SK-N-SH (cell line): Measurements from ENCODE around the gene IGSF3. TPM values are rescaled to one million over a fixed set of nuclear protein-coding genes. Genes with fewer than 3 reads are reported as not detected.

ENCODE experiments used
- CTCF ChIA-PET: fragments of 300-600, 350-600 bp; formaldehyde crosslinking; extraction: SDS; loops from one replicate; lab custom pipeline; 2021; lab: Yijun Ruan, JAX
- POLR2A ChIA-PET: fragments of 350-600 bp; sonication (Branson Sonifier 250); formaldehyde crosslinking; extraction: SDS; loops from one replicate; lab custom pipeline; 2020; ENCODE audit warnings: antibody characterized with exemption, inconsistent platforms; lab: Yijun Ruan, JAX
- DNase-seq: peaks from one replicate; pipeline ENCODE4 v3.0.0; 2012
- H2AFZ ChIP-seq: fragments of 200-600 bp; sonication (generic); 2 replicates; pipeline ENCODE4 v1.8.1; 2016; ENCODE audit warnings: antibody characterized with exemption, mild to moderate bottlenecking, low read depth
- H3F3A ChIP-seq: fragments of 200-600 bp; sonication (generic); replicated peaks from 2 replicates; pipeline ENCODE3; 2016; ENCODE audit warnings: antibody characterized with exemption, mild to moderate bottlenecking; ENCODE audit not compliant: insufficient read depth
- H3K27ac ChIP-seq, 2 experiments: fragments of 200-500 bp in 1 of 2; fragments of 200-600 bp in 1 of 2; sonication (Bioruptor generic) in 1 of 2; sonication (generic), shearing (Covaris generic) in 1 of 2; 2 replicates each; pipeline versions ENCODE4 v1.5.1 to v1.6.1; 2014 to 2016; ENCODE audit warnings: low read depth in 2 of 2, inconsistent platforms in 1 of 2, low read length in 1 of 2, mild to moderate bottlenecking in 1 of 2, mixed read lengths in 1 of 2
- H3K27me3 ChIP-seq: fragments of 200-600 bp; sonication (generic), shearing (Covaris generic); 2 replicates; pipeline ENCODE4 v1.6.1; 2016; ENCODE audit warnings: mixed run types; ENCODE audit not compliant: insufficient read depth
- H3K36me3 ChIP-seq, 2 experiments: fragments of 200-500 bp in 1 of 2; fragments of 200-600 bp in 1 of 2; sonication (Bioruptor generic) in 1 of 2; sonication (generic) in 1 of 2; replicated peaks in 1 of 2; 2 replicates each; pipeline versions ENCODE3 to v1.5.1; 2014 to 2016; ENCODE audit warnings: low read length in 1 of 2, mild to moderate bottlenecking in 1 of 2; ENCODE audit not compliant: insufficient read depth in 2 of 2, control insufficient read depth in 1 of 2
- H3K4me1 ChIP-seq, 2 experiments: fragments of 200-500 bp in 1 of 2; fragments of 200-600 bp in 1 of 2; sonication (Bioruptor generic) in 1 of 2; sonication (generic), shearing (Covaris generic) in 1 of 2; 2 replicates each; pipeline versions ENCODE4 v1.5.1 to v1.6.1; 2014 to 2016; ENCODE audit warnings: low read depth in 1 of 2, low read length in 1 of 2, mixed run types in 1 of 2; ENCODE audit not compliant: insufficient read depth in 2 of 2, control insufficient read depth in 1 of 2
- H3K4me2 ChIP-seq: fragments of 200-600 bp; sonication (generic), shearing (Covaris generic); 2 replicates; pipeline ENCODE4 v1.6.1; 2017; ENCODE audit warnings: mixed run types
- H3K4me3 ChIP-seq, 2 experiments: fragments of 200-500 bp in 1 of 2; fragments of 200-600 bp in 1 of 2; sonication (Bioruptor generic) in 1 of 2; sonication (generic), shearing (Covaris generic) in 1 of 2; 2 replicates each; pipeline versions ENCODE4 v1.5.1 to v1.8.1; 2014 to 2016; ENCODE audit warnings: low read depth in 2 of 2, inconsistent platforms in 1 of 2, low read length in 1 of 2, mild to moderate bottlenecking in 1 of 2, mixed read lengths in 1 of 2, moderate library complexity in 1 of 2
- H3K79me2 ChIP-seq: fragments of 200-600 bp; sonication (generic); 2 replicates; pipeline ENCODE4 v1.8.1; 2017; ENCODE audit warnings: mild to moderate bottlenecking; ENCODE audit not compliant: insufficient read depth
- H3K9ac ChIP-seq: fragments of 200-600 bp; sonication (generic); 2 replicates; pipeline ENCODE4 v1.6.1; 2017; ENCODE audit warnings: mixed run types
- H3K9me2 ChIP-seq: fragments of 200-600 bp; sonication (generic); 2 replicates; pipeline ENCODE4 v1.6.1; 2017; ENCODE audit warnings: mixed run types
- H3K9me3 ChIP-seq: fragments of 200-600 bp; sonication (generic); 2 replicates; pipeline ENCODE4 v1.6.1; 2017; ENCODE audit warnings: mixed run types, mild to moderate bottlenecking, moderate library complexity
- H4K20me1 ChIP-seq: fragments of 200-600 bp; sonication (generic); 2 replicates; pipeline ENCODE4 v1.6.1; 2017; ENCODE audit warnings: mild to moderate bottlenecking, mixed run types; ENCODE audit not compliant: insufficient read depth
- EZH2phosphoT487 ChIP-seq: fragments of 200-600 bp; sonication (generic); IDR thresholded peaks from 2 replicates; pipeline ENCODE4 v1.6.1; 2017; ENCODE audit warnings: low read depth, mixed run types, mild to moderate bottlenecking, antibody characterized with exemption, moderate library complexity, borderline replicate concordance
- FOSL2 ChIP-seq: IDR thresholded peaks from 2 replicates; pipeline ENCODE4 v1.4.0; 2012; ENCODE audit warnings: low read depth, mild to moderate bottlenecking, moderate library complexity, borderline replicate concordance
- FOXJ3 ChIP-seq: sonication (generic); formaldehyde crosslinking; IDR thresholded peaks from 2 replicates; pipeline ENCODE4 v1.5.1; 2020; ENCODE audit warnings: mild to moderate bottlenecking, missing genetic modification reagents
- GATA2 ChIP-seq: sonication (generic); formaldehyde crosslinking; IDR thresholded peaks from 2 replicates; pipeline ENCODE4 v1.5.0; 2020; ENCODE audit warnings: mild to moderate bottlenecking, missing genetic modification reagents
- IRF3 ChIP-seq: fragments of 150-350 bp; IDR thresholded peaks from 2 replicates; pipeline ENCODE4 v1.6.1; 2016; ENCODE audit warnings: mild to moderate bottlenecking, low read depth, low read length
- JUND ChIP-seq: IDR thresholded peaks from 2 replicates; pipeline ENCODE4 v1.4.0; 2012
- MXI1 ChIP-seq: IDR thresholded peaks from 2 replicates; pipeline ENCODE4 v1.6.1; 2012; ENCODE audit warnings: mild to moderate bottlenecking, low read depth, low read length, improper control_type of control experiment
- RAD21 ChIP-seq: IDR thresholded peaks from 2 replicates; pipeline ENCODE4 v1.6.1; 2012; ENCODE audit warnings: mild to moderate bottlenecking, low read length
- RXRA ChIP-seq: IDR thresholded peaks from 2 replicates; pipeline ENCODE4 v1.4.0; 2012; ENCODE audit warnings: low read depth, mild to moderate bottlenecking, borderline replicate concordance
- TCF12 ChIP-seq: IDR thresholded peaks from 2 replicates; pipeline ENCODE4 v1.4.0; 2012
- ZBTB33 ChIP-seq: IDR thresholded peaks from 2 replicates; pipeline ENCODE4 v1.4.0; 2012; ENCODE audit warnings: low read depth, borderline replicate concordance
- WGBS: methylation state at CpG from one replicate; pipeline ENCODE4 v1.1.6; 2017; ENCODE audit warnings: low lambda C conversion rate; 5-methylcytosine and 5-hydroxymethylcytosine counted together
- polyA plus RNA-seq, 3 experiments: library from polyadenylated mRNA; depleted of rRNA; stranded (reverse); fragments of >200 nt; gene quantifications; 2 replicates each; pipeline ENCODE4 v1.2.3, GENCODE V29; 2012

IGSF3 gene
- polyA plus RNA-seq, 1 of the 3 experiments (the other 2 are of a cell fraction) = 3.0 TPM

- no peak overlapping the region for H3K9ac ChIP-seq
- DNase-seq = no peak
- H3K9me3 ChIP-seq = no peaks in the 10 kb centered on the region
- peaks cover 2% of the 10 kb centered on the region for H3F3A ChIP-seq
- TF ChIP-seq FOXJ3 (CRISPR knock-in tag) (no peak), JUND (no peak), FOSL2 (no peak), GATA2 (CRISPR knock-in tag) (no peak), IRF3 (no peak)
- peaks cover 4 to 10% of the 10 kb centered on the region in 2 experiments; a peak in 3 of 4 replicates for H3K4me1 ChIP-seq
- H4K20me1 ChIP-seq = no peaks in the 10 kb centered on the region
- H3K36me3 ChIP-seq = peaks cover 0 to 7% of the 10 kb centered on the region in 2 experiments
- 87% methylated on average over 4 of the region's 4 CpGs for WGBS
- ChIA-PET CTCF (no interaction called here), POLR2A (no interaction called here)
- H3K9me2 ChIP-seq = no peaks in the 10 kb centered on the region
- H3K27ac ChIP-seq = no peak overlapping the region
- H2AFZ ChIP-seq = no peak overlapping the region
- no peak overlapping the region for H3K4me2 ChIP-seq
- no peak overlapping the region for H3K4me3 ChIP-seq
- no peaks in the 10 kb centered on the region for H3K27me3 ChIP-seq
- peaks cover 66% of the 10 kb centered on the region for H3K79me2 ChIP-seq
Measured at GRCh38 chr1:116560704-116561490, 106.6 kb downstream of the IGSF3 start.

- TF ChIP-seq TCF12 (no peak), FOSL2 (no peak), IRF3 (no peak), JUND (no peak), MXI1 (no peak), EZH2phosphoT487 (no peak), RXRA (no peak), ZBTB33 (no peak), GATA2 (CRISPR knock-in tag) (no peak), RAD21 (no peak)
- Histone ChIP-seq H3K9ac (no peak overlapping the region), H4K20me1 (no peaks in the 10 kb centered on the region), H3K4me1 (peaks cover 4 to 12% of the 10 kb centered on the region in 2 experiments; a peak in 3 of 4 replicates), H3K27me3 (no peaks in the 10 kb centered on the region), H3F3A (peaks cover 2% of the 10 kb centered on the region), H3K9me3 (no peaks in the 10 kb centered on the region), H3K4me2 (no peak overlapping the region), H3K27ac (no peak overlapping the region), H3K36me3 (peaks cover 0 to 6% of the 10 kb centered on the region in 2 experiments), H3K4me3 (no peak overlapping the region), H3K9me2 (no peaks in the 10 kb centered on the region), H3K79me2 (peaks cover 63% of the 10 kb centered on the region), H2AFZ (no peak overlapping the region)
- no peak for DNase-seq
- ChIA-PET CTCF (interaction anchor here (1.1 to 1.6 kb wide), 4 partner anchors 10 to 74 kb away, joined by 3 to 7 read pairs (median 4); no protein-coding TSS in a partner anchor), POLR2A (no interaction called here)
- 97% methylated on average over 8 of the region's 8 CpGs for WGBS
Measured at GRCh38 chr1:116559304-116559761, 108.2 kb downstream of the IGSF3 start.
